IMR-90 (cell line): ENCODE measurements around the gene ZNF579. TPM values are rescaled to one million over a fixed set of nuclear protein-coding genes. Genes with fewer than 3 reads are reported as not detected.

ENCODE experiments used
- ATAC-seq: fragments of 200-7000 bp; cut with Tn5 transposase; 2 replicates; pipeline ENCODE4 v1.9.1; 2020; ENCODE audit warnings: low read depth, mild to moderate bottlenecking, moderate library complexity
- BruUV-seq: library from RNA; stranded (reverse); fragments of 400-500 nt; replicated peaks from 2 replicates; lab custom pipeline; 2021; lab: Mats Ljungman, UMichigan
- CTCF ChIA-PET: fragments of 300-600 bp; formaldehyde crosslinking; extraction: SDS; loops from one replicate; lab custom pipeline; 2021; ENCODE audit warnings: antibody characterized with exemption; lab: Yijun Ruan, JAX
- POLR2A ChIA-PET: fragments of 300-600 bp; sonication (Branson Sonifier 250); formaldehyde crosslinking; loops from one replicate; lab custom pipeline; 2022; ENCODE audit warnings: antibody characterized with exemption; ENCODE audit not compliant: unreplicated experiment; lab: Charles Lee
- DNase-seq: peaks from one replicate; pipeline ENCODE4 v3.0.0; 2013
- H2AFZ ChIP-seq: replicated peaks from 2 replicates; pipeline ENCODE3; 2013; ENCODE audit warnings: low read length, mild to moderate bottlenecking; ENCODE audit not compliant: poor library complexity
- H2AK5ac ChIP-seq: 2 replicates; pipeline ENCODE4 v1.6.1; 2013; ENCODE audit warnings: low read depth, low read length, inconsistent platforms
- H2AK9ac ChIP-seq: replicated peaks from 2 replicates; pipeline ENCODE3; 2013; ENCODE audit warnings: mild to moderate bottlenecking, low read depth, low read length, moderate library complexity; ENCODE audit not compliant: poor library complexity
- H2BK120ac ChIP-seq: 2 replicates; pipeline ENCODE4 v1.6.1; 2013; ENCODE audit warnings: low read depth, low read length, inconsistent platforms
- H2BK15ac ChIP-seq: 3 replicates; pipeline ENCODE4 v1.6.1; 2013; ENCODE audit warnings: low read depth, low read length, inconsistent platforms
- H2BK20ac ChIP-seq: 2 replicates; pipeline ENCODE4 v1.6.1; 2013; ENCODE audit warnings: low read depth, mild to moderate bottlenecking, inconsistent platforms, low read length, moderate library complexity
- H2BK5ac ChIP-seq: 2 replicates; pipeline ENCODE4 v1.6.1; 2013; ENCODE audit warnings: mild to moderate bottlenecking, low read depth, low read length, inconsistent platforms; ENCODE audit not compliant: poor library complexity, severe bottlenecking
- H3K14ac ChIP-seq: replicated peaks from 2 replicates; pipeline ENCODE4 v1.6.1; 2013; ENCODE audit warnings: low read depth, low read length, inconsistent platforms
- H3K18ac ChIP-seq: 2 replicates; pipeline ENCODE4 v1.6.1; 2013; ENCODE audit warnings: low read depth, low read length, control low read depth
- H3K23ac ChIP-seq: 2 replicates; pipeline ENCODE4 v1.6.1; 2013; ENCODE audit warnings: low read depth, low read length, inconsistent platforms
- H3K27ac ChIP-seq: 2 replicates; pipeline ENCODE4 v1.5.1; 2013; ENCODE audit warnings: mild to moderate bottlenecking, control low read depth, low read length; ENCODE audit not compliant: insufficient read depth
- H3K27me3 ChIP-seq: 2 replicates; pipeline ENCODE4 v1.6.1; 2013; ENCODE audit warnings: low read length; ENCODE audit not compliant: control insufficient read depth, insufficient read depth
- H3K36me3 ChIP-seq: 2 replicates; pipeline ENCODE4 v1.6.1; 2013; ENCODE audit warnings: low read length, mixed read lengths; ENCODE audit not compliant: control insufficient read depth, insufficient read depth
- H3K4ac ChIP-seq: 2 replicates; pipeline ENCODE4 v1.6.1; 2013; ENCODE audit warnings: low read depth, low read length, inconsistent platforms
- H3K4me1 ChIP-seq: 2 replicates; pipeline ENCODE4 v1.6.1; 2013; ENCODE audit warnings: low read length, mixed read lengths; ENCODE audit not compliant: control insufficient read depth, insufficient read depth
- H3K4me2 ChIP-seq: 2 replicates; pipeline ENCODE4 v1.6.1; 2013; ENCODE audit warnings: low read depth, mild to moderate bottlenecking, control low read depth, low read length, moderate library complexity
- H3K4me3 ChIP-seq: 2 replicates; pipeline ENCODE4 v1.5.1; 2013; ENCODE audit warnings: low read depth, mild to moderate bottlenecking, control low read depth, low read length, moderate library complexity; ENCODE audit not compliant: insufficient read depth
- H3K56ac ChIP-seq: 2 replicates; pipeline ENCODE4 v1.6.1; 2013; ENCODE audit warnings: low read length, inconsistent platforms; ENCODE audit not compliant: insufficient read depth; ENCODE audit errors: extremely low read depth
- H3K79me1 ChIP-seq, 2 experiments: 2 replicates each; pipeline ENCODE4 v1.6.1; 2013; ENCODE audit warnings: low read length in 2 of 2, inconsistent platforms in 1 of 2, low read depth in 1 of 2
- H3K9ac ChIP-seq: 2 replicates; pipeline ENCODE4 v1.6.1; 2013; ENCODE audit warnings: low read depth, low read length, control low read depth
- H3K9me1 ChIP-seq: 2 replicates; pipeline ENCODE4 v1.6.1; 2013; ENCODE audit warnings: low read length, inconsistent platforms; ENCODE audit not compliant: insufficient read depth
- H3K9me3 ChIP-seq: 2 replicates; pipeline ENCODE4 v1.6.1; 2013; ENCODE audit warnings: low read length; ENCODE audit not compliant: control insufficient read depth, insufficient read depth
- H4K20me1 ChIP-seq: 2 replicates; pipeline ENCODE4 v1.6.1; 2013; ENCODE audit warnings: low read length, inconsistent platforms; ENCODE audit not compliant: insufficient read depth
- H4K5ac ChIP-seq: 2 replicates; pipeline ENCODE4 v1.6.1; 2013; ENCODE audit warnings: mild to moderate bottlenecking, low read depth, low read length, control low read depth
- H4K8ac ChIP-seq, 2 experiments: 2 replicates each; pipeline ENCODE4 v1.6.1; 2013; ENCODE audit warnings: low read depth in 2 of 2, low read length in 2 of 2, control low read depth in 1 of 2, inconsistent platforms in 1 of 2
- H4K91ac ChIP-seq: 2 replicates; pipeline ENCODE4 v1.6.1; 2013; ENCODE audit warnings: low read depth, low read length, inconsistent platforms; ENCODE audit not compliant: insufficient read depth
- BHLHE40 ChIP-seq: fragments of 150-350 bp; IDR thresholded peaks from 2 replicates; pipeline ENCODE4 v1.6.1; 2016; ENCODE audit warnings: mild to moderate bottlenecking, low read depth, low read length
- CEBPB ChIP-seq: IDR thresholded peaks from 2 replicates; pipeline ENCODE4 v1.6.1; 2012; ENCODE audit warnings: low read depth, low read length, improper control_type of control experiment
- CHD1 ChIP-seq: IDR thresholded peaks from 2 replicates; pipeline ENCODE4 v1.6.1; 2012; ENCODE audit warnings: low read depth, low read length, improper control_type of control experiment
- FOS ChIP-seq: fragments of 150-350 bp; IDR thresholded peaks from 2 replicates; pipeline ENCODE4 v1.6.1; 2016; ENCODE audit warnings: low read depth, low read length
- MAFK ChIP-seq: IDR thresholded peaks from 2 replicates; pipeline ENCODE4 v1.6.1; 2012; ENCODE audit warnings: low read depth, low read length, improper control_type of control experiment
- MAZ ChIP-seq: IDR thresholded peaks from 2 replicates; pipeline ENCODE4 v1.6.1; 2012; ENCODE audit warnings: low read depth, mild to moderate bottlenecking, low read length, improper control_type of control experiment, moderate library complexity, borderline replicate concordance
- MXI1 ChIP-seq: IDR thresholded peaks from 2 replicates; pipeline ENCODE4 v1.6.1; 2012; ENCODE audit warnings: low read depth, mild to moderate bottlenecking, low read length, moderate library complexity, borderline replicate concordance
- NFE2L2 ChIP-seq: fragments of 150-350 bp; IDR thresholded peaks from 2 replicates; pipeline ENCODE4 v1.6.1; 2016; ENCODE audit warnings: low read depth, mild to moderate bottlenecking, low read length
- POLR2A ChIP-seq: IDR thresholded peaks from 2 replicates; pipeline ENCODE4 v1.6.1; 2012; ENCODE audit warnings: mild to moderate bottlenecking, low read depth, low read length
- RAD21 ChIP-seq: IDR thresholded peaks from 2 replicates; pipeline ENCODE4 v1.6.1; 2012; ENCODE audit warnings: low read length, improper control_type of control experiment
- RCOR1 ChIP-seq: IDR thresholded peaks from 2 replicates; pipeline ENCODE4 v1.6.1; 2012; ENCODE audit warnings: mild to moderate bottlenecking, low read length, improper control_type of control experiment; ENCODE audit not compliant: insufficient replicate concordance
- RFX5 ChIP-seq: IDR thresholded peaks from 2 replicates; pipeline ENCODE4 v1.8.0; 2012; ENCODE audit warnings: low read depth, mild to moderate bottlenecking, low read length, moderate library complexity
- SMC3 ChIP-seq: fragments of 150-350 bp; IDR thresholded peaks from 2 replicates; pipeline ENCODE4 v1.6.1; 2016; ENCODE audit warnings: low read depth, mild to moderate bottlenecking, antibody characterized with exemption, low read length, moderate library complexity
- WGBS, 2 experiments: methylation state at CpG; one replicate each; pipeline versions ENCODE4 v1.1.5 to v1.1.7; 2013; ENCODE audit warnings: missing lambda C conversion rate in 2 of 2; ENCODE audit not compliant: insufficient read length in 1 of 2; ENCODE audit errors: extremely low coverage in 2 of 2; 5-methylcytosine and 5-hydroxymethylcytosine counted together
- dilution Hi-C: fragments of 300-500 bp; cut with HindIII; formaldehyde crosslinking; loops from one replicate; pipeline ENCODE4 v1.14.3; 2018; ENCODE audit warnings: low sequenced_read_pairs; ENCODE audit not compliant: unreplicated experiment
- in situ Hi-C: fragments of 300-500 bp; cut with MboI; formaldehyde crosslinking; loops from 3 replicates; pipeline ENCODE4 v1.14.3; 2019; ENCODE audit warnings: low sequenced_read_pairs, inconsistent platforms, mixed read lengths
- intact Hi-C: fragments of 100-400 bp; cut with micrococcal nuclease; formaldehyde crosslinking; loops from 2 replicates; pipeline ENCODE4 v1.10.0; 2022
- polyA plus RNA-seq, 3 experiments: library from polyadenylated mRNA; depleted of rRNA; stranded (reverse); fragments of >200 nt; gene quantifications; 2 replicates each; pipeline ENCODE4 v1.2.3, GENCODE V29; 2012; ENCODE audit warnings: low replicate concordance in 1 of 3
- total RNA-seq: library from RNA; depleted of rRNA; stranded (reverse); fragments of >200 nt; gene quantifications from 2 replicates; pipeline ENCODE4 v1.2.3, GENCODE V29; 2012
- TF ChIP-seq, protein P1 (sequence below): fragments of 150-350 bp; IDR thresholded peaks from 2 replicates; pipeline ENCODE4 v1.6.1; 2017; ENCODE audit warnings: mild to moderate bottlenecking, antibody characterized with exemption, low read length, low read depth
- TF ChIP-seq, protein P2 (sequence below): fragments of 150-350 bp; IDR thresholded peaks from 2 replicates; pipeline ENCODE4 v1.6.1; 2016; ENCODE audit warnings: low read depth, mild to moderate bottlenecking, low read length, moderate library complexity, borderline replicate concordance
- TF ChIP-seq, protein P3 (sequence below): conservative IDR thresholded peaks from 2 replicates; pipeline ENCODE4 v1.5.1; 2012; ENCODE audit warnings: mild to moderate bottlenecking, low read depth, low read length, improper control_type of control experiment

Gene ZNF579
- total and polyA plus RNA-seq, 2 of the 4 experiments (the other 2 are of a cell fraction): 0.54 to 9.0 TPM

DNA sequence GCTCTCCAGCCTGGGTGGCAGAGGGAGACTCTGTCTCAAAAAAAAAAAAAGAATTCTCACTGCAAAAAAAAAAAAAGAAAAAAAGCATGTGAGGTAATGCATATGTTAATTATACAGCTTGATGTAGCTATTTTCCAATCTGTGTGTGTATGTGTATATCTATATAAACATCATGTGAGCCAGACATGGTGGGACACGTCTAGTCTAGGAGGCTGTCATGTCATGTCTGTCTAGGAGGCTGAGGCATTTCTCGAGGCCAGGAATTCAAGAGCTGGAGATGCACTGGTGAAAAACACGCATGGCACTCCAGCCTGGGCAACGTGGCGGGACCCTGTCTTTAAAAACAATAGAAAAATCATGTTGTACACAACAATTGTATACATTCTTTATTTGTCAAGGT, 28.4 kb downstream of the ZNF579 start:
- no peak overlapping the region for H3K56ac ChIP-seq
- H2BK120ac ChIP-seq: peak overlapping the region; percentile 72; the same call in 1 of the 2 replicates
- peak overlapping the region; percentile 48 for H4K91ac ChIP-seq
- peak overlapping the region; percentile 29; the same call in 1 of the 2 replicates for H2AK5ac ChIP-seq
- H3K9ac ChIP-seq: no peak overlapping the region
- H3K27me3 ChIP-seq: no peaks in the 10 kb centered on the region
- H3K23ac ChIP-seq: no peak overlapping the region
- no peak overlapping the region; the same call in 1 of the 2 replicates for H3K18ac ChIP-seq
- H3K36me3 ChIP-seq: no peaks in the 10 kb centered on the region
- H3K4me3 ChIP-seq: no peak overlapping the region
- no peaks in the 10 kb centered on the region; a peak in 1 of 4 replicates for H3K79me1 ChIP-seq
- no peak for ATAC-seq
- ChIA-PET CTCF (no interaction called here), POLR2A (interaction anchor here (1.1 kb wide), 1 partner anchor 72 kb away, joined by 3 read pairs; the partner anchor contains the start of gene ZNF784)
- intact Hi-C loops: loop anchor here (2.0 kb wide), 1 partner anchor 29 kb away; the partner anchor contains the start of gene ZNF579
- H2AK9ac ChIP-seq: no peak overlapping the region
- H3K4ac ChIP-seq: peak overlapping the region; percentile 70; the same call in 1 of the 2 replicates
- peak overlapping the region in 1 of 2 experiments; percentile 48; a peak in 2 of 4 replicates for H4K8ac ChIP-seq
- no peak for DNase-seq
- dilution Hi-C loops: no loop called here
- no peak overlapping the region for H4K5ac ChIP-seq
- peaks cover 22% of the 10 kb centered on the region for H3K4me1 ChIP-seq
- in situ Hi-C loops: no loop called here
- H4K20me1 ChIP-seq: no peaks in the 10 kb centered on the region
- H2BK20ac ChIP-seq: peak overlapping the region; percentile 75; the same call in 1 of the 2 replicates
- H3K14ac ChIP-seq: peak overlapping the region; percentile 47; the same call in 1 of the 2 replicates
- H2BK5ac ChIP-seq: peak overlapping the region; percentile 17
- H2BK15ac ChIP-seq: peak overlapping the region; percentile 86; the same call in 2 of the 3 replicates
- H3K9me1 ChIP-seq: peaks cover 9% of the 10 kb centered on the region
- no CpG with 5 or more reads among the region's 5 CpGs for WGBS, 2 experiments
- no peak for TF ChIP-seq CHD1
- no peak for TF ChIP-seq MAFK
- TF ChIP-seq MXI1: no peak
- no peak for TF ChIP-seq BHLHE40
- TF ChIP-seq, protein P1, sequence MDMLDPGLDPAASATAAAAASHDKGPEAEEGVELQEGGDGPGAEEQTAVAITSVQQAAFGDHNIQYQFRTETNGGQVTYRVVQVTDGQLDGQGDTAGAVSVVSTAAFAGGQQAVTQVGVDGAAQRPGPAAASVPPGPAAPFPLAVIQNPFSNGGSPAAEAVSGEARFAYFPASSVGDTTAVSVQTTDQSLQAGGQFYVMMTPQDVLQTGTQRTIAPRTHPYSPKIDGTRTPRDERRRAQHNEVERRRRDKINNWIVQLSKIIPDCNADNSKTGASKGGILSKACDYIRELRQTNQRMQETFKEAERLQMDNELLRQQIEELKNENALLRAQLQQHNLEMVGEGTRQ: no peak
- TF ChIP-seq CEBPB: no peak
- TF ChIP-seq, protein P2, sequence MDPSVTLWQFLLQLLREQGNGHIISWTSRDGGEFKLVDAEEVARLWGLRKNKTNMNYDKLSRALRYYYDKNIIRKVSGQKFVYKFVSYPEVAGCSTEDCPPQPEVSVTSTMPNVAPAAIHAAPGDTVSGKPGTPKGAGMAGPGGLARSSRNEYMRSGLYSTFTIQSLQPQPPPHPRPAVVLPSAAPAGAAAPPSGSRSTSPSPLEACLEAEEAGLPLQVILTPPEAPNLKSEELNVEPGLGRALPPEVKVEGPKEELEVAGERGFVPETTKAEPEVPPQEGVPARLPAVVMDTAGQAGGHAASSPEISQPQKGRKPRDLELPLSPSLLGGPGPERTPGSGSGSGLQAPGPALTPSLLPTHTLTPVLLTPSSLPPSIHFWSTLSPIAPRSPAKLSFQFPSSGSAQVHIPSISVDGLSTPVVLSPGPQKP: no peak
- no peak for TF ChIP-seq RCOR1
- TF ChIP-seq POLR2A: no peak
- no peak for TF ChIP-seq FOS
- TF ChIP-seq NFE2L2: no peak
- TF ChIP-seq RFX5: no peak
- TF ChIP-seq SMC3: no peak
- no peak for TF ChIP-seq RAD21
- TF ChIP-seq, protein P3, sequence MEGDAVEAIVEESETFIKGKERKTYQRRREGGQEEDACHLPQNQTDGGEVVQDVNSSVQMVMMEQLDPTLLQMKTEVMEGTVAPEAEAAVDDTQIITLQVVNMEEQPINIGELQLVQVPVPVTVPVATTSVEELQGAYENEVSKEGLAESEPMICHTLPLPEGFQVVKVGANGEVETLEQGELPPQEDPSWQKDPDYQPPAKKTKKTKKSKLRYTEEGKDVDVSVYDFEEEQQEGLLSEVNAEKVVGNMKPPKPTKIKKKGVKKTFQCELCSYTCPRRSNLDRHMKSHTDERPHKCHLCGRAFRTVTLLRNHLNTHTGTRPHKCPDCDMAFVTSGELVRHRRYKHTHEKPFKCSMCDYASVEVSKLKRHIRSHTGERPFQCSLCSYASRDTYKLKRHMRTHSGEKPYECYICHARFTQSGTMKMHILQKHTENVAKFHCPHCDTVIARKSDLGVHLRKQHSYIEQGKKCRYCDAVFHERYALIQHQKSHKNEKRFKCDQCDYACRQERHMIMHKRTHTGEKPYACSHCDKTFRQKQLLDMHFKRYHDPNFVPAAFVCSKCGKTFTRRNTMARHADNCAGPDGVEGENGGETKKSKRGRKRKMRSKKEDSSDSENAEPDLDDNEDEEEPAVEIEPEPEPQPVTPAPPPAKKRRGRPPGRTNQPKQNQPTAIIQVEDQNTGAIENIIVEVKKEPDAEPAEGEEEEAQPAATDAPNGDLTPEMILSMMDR: no peak
- TF ChIP-seq MAZ: no peak
- no peaks in the 10 kb centered on the region for H3K9me3 ChIP-seq
- no peak overlapping the region for H3K4me2 ChIP-seq
- 0 out of 2 replicates have a peak overlapping the region, but pooled peaks have one; percentile 31 for H3K27ac ChIP-seq
- no peak overlapping the region for H2AFZ ChIP-seq
- no TSS peak for BruUV-seq
